ENCODE measurements around the gene GMPR. TPM values are rescaled to one million over a fixed set of nuclear protein-coding genes. Genes with fewer than 3 reads are reported as not detected.

The GMPR gene
- total and polyA plus RNA-seq, 8 donors: 9.8 to 46.3 (median 26.9) TPM

DNA sequence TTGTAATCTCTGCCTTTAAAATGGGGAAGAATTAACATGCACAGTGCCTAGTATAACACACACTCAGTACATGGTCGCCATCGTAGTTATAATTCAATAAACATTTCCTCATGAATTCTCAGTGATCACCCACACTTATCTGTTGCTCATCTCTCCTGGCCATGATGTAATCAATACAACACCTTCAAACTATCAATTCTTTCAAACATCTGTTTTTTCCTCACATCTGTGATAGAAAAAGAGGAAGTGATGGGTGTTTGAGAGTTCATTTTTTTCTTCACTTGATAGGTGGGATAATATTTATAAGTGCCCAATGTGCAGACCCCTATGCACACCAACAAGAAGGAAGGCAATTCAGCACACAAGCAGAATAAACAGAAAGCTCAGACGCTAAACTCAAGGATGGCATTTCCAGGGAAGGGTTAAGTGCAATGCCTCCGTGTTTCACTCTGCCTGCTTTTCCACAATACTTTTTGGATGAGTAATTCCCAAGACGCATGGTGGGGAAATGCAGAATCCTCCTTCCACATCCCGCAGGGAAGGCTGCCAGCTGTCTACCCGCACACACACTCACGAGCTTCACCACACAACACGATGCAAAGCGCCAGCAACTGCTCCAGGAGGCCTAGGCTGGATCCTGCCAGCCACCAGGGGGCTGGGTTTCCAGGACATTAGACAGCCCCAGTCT, 100.3 kb downstream of the GMPR start:
- Histone ChIP-seq H3K4me1 (peaks cover 0 to 57% (median 33%) of the 10 kb centered on the region in 4 donors), H3K4me3 (no peak overlapping the region), H3K36me3 (no peaks in the 10 kb centered on the region), H3K27me3 (no peaks in the 10 kb centered on the region), H3K27ac (peak overlapping the region in 3 of 5 donors; percentile 13 to 71 (median 16)), H3K9me3 (no peaks in the 10 kb centered on the region)
- TF ChIP-seq POLR2AphosphoS5 (IDR thresholded peaks at IDR 0.05) (peak; percentile 35 to 75 (median 56)), EP300 (IDR thresholded peaks at IDR 0.05) (no peak), POLR2A (IDR thresholded peaks at IDR 0.05) (no peak)
- TF ChIP-seq, protein P1, sequence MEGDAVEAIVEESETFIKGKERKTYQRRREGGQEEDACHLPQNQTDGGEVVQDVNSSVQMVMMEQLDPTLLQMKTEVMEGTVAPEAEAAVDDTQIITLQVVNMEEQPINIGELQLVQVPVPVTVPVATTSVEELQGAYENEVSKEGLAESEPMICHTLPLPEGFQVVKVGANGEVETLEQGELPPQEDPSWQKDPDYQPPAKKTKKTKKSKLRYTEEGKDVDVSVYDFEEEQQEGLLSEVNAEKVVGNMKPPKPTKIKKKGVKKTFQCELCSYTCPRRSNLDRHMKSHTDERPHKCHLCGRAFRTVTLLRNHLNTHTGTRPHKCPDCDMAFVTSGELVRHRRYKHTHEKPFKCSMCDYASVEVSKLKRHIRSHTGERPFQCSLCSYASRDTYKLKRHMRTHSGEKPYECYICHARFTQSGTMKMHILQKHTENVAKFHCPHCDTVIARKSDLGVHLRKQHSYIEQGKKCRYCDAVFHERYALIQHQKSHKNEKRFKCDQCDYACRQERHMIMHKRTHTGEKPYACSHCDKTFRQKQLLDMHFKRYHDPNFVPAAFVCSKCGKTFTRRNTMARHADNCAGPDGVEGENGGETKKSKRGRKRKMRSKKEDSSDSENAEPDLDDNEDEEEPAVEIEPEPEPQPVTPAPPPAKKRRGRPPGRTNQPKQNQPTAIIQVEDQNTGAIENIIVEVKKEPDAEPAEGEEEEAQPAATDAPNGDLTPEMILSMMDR (IDR thresholded peaks at IDR 0.05): peak in 3 of 7 experiments; percentile 21 to 29 (median 24)
- peak; percentile 34 to 85 for DNase-seq
- 54 to 64% (median 58%) methylated on average over 9 to 10 of the region's 10 CpGs for WGBS, 5 donors
- intact Hi-C loops (cut with DNase I; ENCODE audit: low total_unique reads): loop anchor here (10.0 kb wide), 1 partner anchor 436 kb away; no protein-coding TSS in a partner anchor

DNA sequence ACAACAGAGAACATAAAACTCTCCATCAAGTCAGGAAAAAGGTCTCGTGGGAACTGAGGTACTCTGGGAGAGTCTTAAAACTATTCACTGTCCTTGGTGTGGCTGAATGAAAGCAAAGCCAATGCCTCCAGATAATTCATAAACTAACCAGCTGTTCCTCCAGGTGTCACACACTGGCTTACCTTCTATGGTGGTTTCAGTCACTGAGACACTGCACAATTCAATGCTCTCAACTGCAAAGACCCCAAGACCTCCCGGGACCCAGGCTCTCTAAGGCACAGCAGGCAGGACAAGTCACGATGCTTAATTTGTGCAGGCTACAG, 100.8 kb downstream of the GMPR start:
- 66 to 77% (median 75%) methylated on average over 3 of the region's 3 CpGs for WGBS, 5 donors
- Histone ChIP-seq H3K27ac (peak overlapping the region in 3 of 5 donors; percentile 13 to 71 (median 16)), H3K9me3 (no peaks in the 10 kb centered on the region), H3K36me3 (no peaks in the 10 kb centered on the region), H3K4me1 (peaks cover 0 to 53% (median 32%) of the 10 kb centered on the region in 4 donors), H3K27me3 (no peaks in the 10 kb centered on the region), H3K4me3 (no peak overlapping the region)
- TF ChIP-seq EP300 (IDR thresholded peaks at IDR 0.05) (no peak), POLR2A (IDR thresholded peaks at IDR 0.05) (no peak), POLR2AphosphoS5 (IDR thresholded peaks at IDR 0.05) (no peak)
- TF ChIP-seq, protein P1 (IDR thresholded peaks at IDR 0.05): no peak
- no peak for DNase-seq
- intact Hi-C loops (cut with DNase I; ENCODE audit: low total_unique reads): loop anchor here (10.0 kb wide), 1 partner anchor 436 kb away; no protein-coding TSS in a partner anchor

DNA sequence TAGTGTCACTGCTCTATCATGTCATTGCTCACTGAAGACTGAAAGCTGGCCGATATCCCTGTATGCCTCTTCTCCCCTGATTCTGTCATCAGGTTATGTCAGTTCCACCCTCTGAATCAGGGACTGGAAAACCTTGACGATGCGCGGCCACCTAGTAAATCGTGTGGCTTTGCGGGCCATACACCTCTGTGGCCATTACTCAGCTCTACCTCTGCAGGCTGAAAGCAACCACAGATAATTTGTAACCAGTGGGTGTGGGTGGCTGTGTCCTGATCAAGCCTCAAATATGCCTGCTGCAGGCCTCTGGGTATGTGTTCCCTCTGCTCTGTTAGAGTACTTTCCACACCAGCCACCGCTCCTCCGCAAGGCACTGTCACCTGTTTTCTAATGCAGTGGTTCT, 105.2 kb downstream of the GMPR start:
- intact Hi-C loops (cut with DNase I; ENCODE audit: low total_unique reads): no loop called here
- WGBS, 5 donors: 94 to 98% (median 95%) methylated on average over 8 of the region's 8 CpGs
- H3K4me1 ChIP-seq: peaks cover 7 to 36% (median 23%) of the 10 kb centered on the region in 4 donors
- no peaks in the 10 kb centered on the region for H3K36me3 ChIP-seq
- TF ChIP-seq, protein P1 (IDR thresholded peaks at IDR 0.05): no peak
- no peak for TF ChIP-seq POLR2A (IDR thresholded peaks at IDR 0.05)
- TF ChIP-seq EP300 (IDR thresholded peaks at IDR 0.05): no peak
- no peak for TF ChIP-seq POLR2AphosphoS5 (IDR thresholded peaks at IDR 0.05)
- H3K4me3 ChIP-seq: no peak overlapping the region
- DNase-seq: no peak
- no peaks in the 10 kb centered on the region for H3K9me3 ChIP-seq
- H3K27ac ChIP-seq: no peak overlapping the region
- no peaks in the 10 kb centered on the region for H3K27me3 ChIP-seq

DNA sequence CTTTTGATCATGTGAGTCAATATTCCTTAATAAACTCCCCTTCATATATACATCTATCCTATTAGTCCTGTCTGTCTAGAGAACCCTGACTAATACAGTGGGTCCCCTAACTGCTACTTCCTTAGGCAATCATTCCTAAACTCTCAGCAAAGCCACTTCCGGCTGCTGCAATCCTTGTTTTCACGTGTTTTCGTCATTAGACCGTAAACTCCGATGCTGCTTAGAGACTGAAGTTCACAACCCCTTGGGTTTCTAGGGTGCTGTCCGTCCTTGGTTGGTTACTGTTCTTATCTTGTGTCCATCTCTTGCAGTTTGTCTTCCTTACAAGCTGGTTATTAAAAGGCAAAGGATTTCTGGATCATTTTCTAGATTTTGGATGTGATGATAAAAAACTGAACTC, 106.4 kb downstream of the GMPR start:
- no peaks in the 10 kb centered on the region for H3K36me3 ChIP-seq
- no peaks in the 10 kb centered on the region for H3K9me3 ChIP-seq
- intact Hi-C loops (cut with DNase I; ENCODE audit: low total_unique reads): no loop called here
- WGBS, 5 donors: 87 to 95% (median 88%) methylated on average over 6 of the region's 6 CpGs
- H3K27me3 ChIP-seq: no peaks in the 10 kb centered on the region
- DNase-seq: no peak
- H3K4me1 ChIP-seq: peaks cover 7 to 28% (median 13%) of the 10 kb centered on the region in 4 donors
- no peak overlapping the region for H3K4me3 ChIP-seq
- peak overlapping the region in 2 of 5 donors; percentile 13 to 15 for H3K27ac ChIP-seq
- TF ChIP-seq POLR2AphosphoS5 (IDR thresholded peaks at IDR 0.05) (no peak), EP300 (IDR thresholded peaks at IDR 0.05) (no peak)

Small RNA genes lying within 50 kb of the gene (small RNA-seq; reads per million reads assigned to genes)
- 0 reads per million in 4 donors for gene RF00019
- gene RNU6-1114P: 0 reads per million in 4 donors

Other genes with a start within 250 kb of the GMPR start
- gene MYLIP, start 109.5 kb upstream of the GMPR start, total RNA-seq: 10 to 100 TPM in 3 of 5 donors, 1 to 10 TPM in 2; 2.3 to 43.1 (median 21.4) TPM
- gene MYLIP, start 109.5 kb upstream of the GMPR start, polyA plus RNA-seq: 10 to 100 TPM in 2 of 3 donors, 1 to 10 TPM in 1; 9.9 to 16.0 (median 11.4) TPM